NK-92 (cell line): Measurements from ENCODE around the gene TET2.
"Not testable (repeated sequence)": the region's sequence is repeated elsewhere in the genome, so short reads cannot be mapped to it uniquely, and the experiment has no call there.

Experiments
- DNase-seq: peaks from one replicate; lab custom pipeline; 2025; ENCODE audit not compliant: unreplicated experiment; lab: John Stamatoyannopoulos, UW

The TET2 gene

DNA sequence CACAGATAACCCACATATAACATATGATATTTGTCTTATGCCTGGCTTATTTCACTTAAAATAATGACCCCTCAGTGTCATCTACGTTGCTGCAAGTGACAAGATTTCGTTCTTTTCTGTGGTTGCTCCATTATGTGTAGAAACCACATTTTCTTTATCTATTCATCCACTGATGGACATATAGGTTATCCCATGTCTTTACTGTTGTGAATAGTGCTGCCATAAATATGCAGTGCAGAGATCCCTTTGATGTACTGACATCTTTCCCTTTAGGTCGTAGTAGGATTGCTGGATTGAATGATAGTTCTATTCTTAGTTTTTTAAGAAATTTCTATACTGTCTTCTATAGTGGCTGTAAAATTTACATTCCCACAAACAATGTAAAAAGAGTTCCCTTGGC, 135.8 kb downstream of the TET2 start:
- no peak for DNase-seq

DNA sequence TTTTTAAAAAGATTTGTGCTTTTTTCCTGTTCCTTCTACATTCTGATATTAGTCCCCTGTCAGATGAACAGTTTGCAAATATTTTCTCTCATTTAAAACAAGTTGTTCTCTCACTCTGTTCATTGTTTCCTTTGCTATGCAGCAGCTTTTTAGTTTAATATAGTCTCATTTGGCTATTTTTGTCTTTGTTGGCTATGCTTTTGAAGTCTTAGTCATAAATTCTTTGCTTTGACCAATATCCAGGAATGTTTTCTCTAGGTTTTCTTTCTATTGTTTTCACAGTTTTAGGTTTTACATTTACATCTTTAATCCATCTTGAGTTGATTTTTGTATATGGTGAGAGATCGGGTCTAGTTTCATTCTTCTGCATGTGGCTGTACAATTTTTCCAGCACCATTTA, 136.8 kb downstream of the TET2 start:
- no peak for DNase-seq

DNA sequence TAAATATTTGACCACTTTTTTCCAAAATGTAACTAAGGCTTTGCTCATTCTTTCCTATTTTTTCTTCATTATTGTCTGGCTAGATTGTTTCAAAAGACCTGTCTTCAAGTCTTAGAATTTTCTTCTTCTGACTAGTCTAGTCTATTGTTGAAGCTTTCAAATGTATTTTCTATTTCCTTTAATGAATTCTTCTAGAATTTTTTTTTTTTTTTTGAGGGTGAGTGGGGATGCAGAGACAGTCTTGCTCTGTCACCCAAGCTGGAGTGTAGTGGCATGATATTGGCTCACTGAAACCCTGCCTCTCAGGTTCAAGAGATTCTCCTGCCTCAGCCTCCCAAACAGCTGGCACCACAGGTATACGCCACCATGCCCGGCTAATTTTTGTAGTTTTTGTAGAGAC, 141.4 kb downstream of the TET2 start:
- DNase-seq = no peak

DNA sequence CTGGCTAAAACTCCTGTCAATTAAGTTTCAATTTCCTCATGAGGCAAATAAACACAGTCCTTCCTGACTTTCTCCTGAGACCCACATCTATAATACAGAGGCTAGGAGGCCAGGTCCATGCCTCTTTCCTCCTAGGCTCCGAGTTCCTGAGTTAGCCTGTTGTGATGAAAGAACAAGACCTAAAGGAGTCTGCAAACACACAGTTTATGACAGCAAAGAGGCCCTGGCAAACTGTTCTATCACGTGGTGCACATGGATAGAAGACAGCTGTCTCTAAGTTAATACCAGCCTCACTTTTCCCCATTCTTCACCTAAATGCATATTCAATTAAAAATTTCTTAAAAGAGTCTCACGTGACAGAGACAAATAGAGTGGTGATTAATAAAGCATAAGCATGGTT, 145.2 kb downstream of the TET2 start:
- no peak for DNase-seq

DNA sequence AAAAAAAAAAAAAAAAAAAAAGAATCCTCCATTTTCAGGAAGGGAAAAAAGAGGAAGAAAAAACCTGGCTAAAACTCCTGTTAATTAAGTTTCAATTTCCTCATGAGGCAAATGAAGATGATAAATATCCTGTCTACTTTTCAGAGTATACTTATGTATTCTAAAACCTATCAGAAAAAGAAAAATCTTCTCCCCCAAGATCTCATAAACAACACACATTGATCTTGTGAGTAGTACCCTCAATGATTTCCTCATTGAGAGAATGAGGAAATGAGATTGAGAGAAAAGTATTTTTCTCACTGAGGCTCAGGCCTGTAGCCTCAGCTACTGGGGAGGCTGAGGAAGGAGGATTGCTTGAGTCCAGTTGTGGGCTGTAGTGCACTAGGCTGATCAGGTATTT, 146.7 kb downstream of the TET2 start:
- DNase-seq = no peak

DNA sequence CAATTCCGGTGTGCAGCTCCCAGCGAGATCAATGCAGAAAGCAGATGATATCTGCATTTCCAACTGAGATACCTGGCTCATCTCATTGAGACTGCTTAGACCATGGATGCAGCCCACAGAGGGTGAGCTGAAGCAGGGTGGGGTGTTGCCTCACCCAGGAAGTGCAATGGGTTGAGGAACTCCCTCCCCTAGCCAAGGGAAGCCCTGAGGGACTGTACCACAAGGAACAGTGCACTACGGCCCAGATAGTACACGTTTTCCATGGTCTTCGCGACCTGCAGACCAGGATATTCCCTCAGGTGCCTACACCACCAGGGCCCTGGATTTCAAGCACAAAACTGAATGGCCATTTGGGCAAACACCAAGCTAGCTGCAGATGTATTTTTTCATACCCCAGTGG, 150.0 kb downstream of the TET2 start:
- no peak for DNase-seq

DNA sequence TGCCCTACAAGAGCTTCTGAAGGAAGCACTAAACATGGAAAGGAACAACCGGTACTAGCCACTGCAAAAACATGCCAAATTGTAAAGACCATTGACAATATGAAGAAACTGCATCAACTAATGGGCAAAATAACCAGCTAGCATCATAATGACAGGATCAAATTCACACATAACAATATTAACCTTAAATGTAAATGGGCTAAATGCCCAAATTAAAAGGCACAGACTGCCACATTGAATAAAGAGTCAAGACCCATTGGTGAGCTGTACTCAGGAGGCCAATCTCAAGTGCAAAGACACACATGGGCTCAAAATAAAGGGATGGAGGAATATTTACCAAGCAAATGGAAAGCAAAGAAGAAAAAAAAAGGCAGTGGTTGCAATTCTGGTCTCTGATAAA, 152.4 kb downstream of the TET2 start:
- not testable (repeated sequence) for DNase-seq

DNA sequence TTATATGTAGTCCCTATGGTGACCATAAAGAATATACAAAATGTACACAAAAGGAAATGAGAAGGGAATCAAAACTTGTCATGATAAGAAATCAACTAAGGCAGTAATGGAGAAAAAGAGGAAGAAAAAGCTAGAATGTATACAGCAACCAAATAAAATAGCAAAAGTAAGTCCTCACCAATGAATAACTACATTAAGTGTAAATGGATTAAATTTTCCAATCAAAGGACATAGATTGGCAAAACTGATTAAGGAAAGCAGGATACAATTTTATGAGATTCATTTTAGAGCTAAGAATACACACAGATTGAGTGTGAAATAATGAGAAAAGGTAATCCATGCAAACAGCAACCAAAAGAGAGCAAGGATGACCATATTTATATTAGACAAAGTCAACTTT, 157.4 kb downstream of the TET2 start:
- DNase-seq = no peak

DNA sequence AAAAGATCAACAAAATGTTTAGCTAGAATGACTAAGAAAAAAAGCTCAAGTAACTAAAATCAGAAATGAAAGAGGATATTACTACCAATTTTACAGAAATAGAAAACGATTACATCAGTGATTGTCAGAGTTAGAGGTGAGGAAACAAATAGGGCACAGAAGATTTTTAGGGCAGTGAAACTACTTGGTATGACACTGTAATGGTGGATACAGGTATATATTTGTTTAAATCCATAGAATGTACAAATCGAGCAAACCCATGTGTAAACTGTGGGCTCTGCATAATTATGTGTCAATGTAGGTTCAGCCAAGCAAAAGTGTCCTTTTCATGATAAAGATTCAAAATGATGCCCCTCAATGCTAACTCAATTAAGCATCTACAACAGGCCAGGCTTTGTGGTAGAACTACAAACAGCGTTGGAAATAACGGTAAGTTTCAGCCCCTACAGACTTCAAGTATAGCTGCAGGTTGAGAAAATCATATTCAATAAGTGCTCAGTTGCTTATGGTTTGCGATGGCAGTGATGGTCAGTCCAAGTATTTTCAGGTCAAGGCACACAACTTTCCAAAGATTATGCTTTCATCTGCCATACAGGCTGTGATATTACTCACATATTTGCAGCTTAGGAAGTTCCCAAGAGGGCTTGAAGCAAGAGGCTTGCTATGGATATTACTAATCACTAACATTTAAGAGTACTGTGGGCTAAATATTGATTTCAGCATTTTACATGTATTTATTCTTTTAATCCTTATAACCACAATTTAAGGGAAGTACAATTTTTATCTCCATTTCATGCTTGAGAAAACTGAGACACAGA, 158.6 kb downstream of the TET2 start:
- no peak for DNase-seq

DNA sequence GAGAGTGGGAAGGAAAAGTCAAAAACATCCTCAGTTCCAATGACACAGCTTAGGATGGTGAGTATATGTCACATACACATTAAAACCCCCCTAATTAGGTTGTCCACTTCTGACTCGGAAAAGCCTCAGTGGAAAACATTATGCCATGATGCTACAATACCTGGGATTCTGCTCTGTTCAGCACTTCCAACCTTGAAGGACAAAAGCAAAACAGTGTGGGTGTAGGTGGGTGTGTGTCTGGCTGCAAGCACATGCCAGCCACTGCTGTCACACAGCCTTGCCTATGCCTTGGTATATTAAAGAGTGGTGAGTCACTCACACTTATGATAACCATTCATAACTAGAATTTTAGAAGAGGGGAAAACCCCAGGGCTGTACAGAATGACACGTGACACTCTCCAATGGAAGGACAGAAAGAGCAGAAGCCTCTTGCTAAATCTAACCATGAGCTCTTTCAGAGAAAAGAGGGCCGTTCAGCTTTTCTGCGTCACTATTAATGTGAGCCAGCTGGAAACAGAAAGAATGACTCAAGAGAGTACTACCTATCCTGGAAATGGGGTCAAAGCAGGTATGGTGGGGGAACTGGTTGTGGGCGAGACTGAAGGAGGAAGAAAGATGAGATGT, 159.6 kb downstream of the TET2 start:
- DNase-seq = no peak

DNA sequence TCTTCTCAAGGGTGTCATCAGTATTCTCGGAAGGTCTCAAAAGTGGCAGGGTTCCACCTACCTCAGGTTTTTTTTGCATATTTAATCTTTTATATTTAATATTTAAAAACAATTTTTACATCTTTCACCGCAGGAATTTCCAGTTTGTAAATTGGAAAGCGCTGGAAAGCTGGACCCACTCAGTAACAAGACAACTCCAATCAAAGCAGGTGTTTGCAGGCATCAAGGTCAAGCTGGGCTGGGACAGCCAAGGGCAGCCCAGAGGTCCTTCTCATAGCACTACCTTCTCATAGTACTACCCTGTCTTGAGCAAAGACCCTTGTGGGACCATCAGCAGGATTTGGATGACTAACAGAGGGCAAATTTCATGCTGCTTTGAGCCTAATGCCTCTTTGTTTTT, 160.1 kb downstream of the TET2 start:
- DNase-seq = no peak

DNA sequence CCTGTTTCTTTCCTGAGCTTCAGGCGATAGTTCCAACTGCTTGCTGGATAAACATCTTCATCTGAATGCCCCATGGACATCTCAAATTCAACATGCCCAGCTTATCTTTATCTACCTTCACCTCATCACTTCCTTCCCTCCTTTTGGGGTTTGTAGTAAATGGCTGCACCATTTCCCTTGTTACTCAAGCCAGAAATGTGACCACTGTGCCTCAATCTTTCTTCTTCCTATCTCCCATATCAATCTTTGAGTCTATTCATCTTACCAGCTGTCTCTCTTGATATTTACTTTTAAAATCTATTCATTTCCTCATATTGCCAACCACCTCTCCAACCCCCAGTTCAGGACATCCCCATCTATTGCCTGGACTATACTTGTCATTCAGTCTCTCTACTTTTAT, 171.8 kb downstream of the TET2 start:
- no peak for DNase-seq

DNA sequence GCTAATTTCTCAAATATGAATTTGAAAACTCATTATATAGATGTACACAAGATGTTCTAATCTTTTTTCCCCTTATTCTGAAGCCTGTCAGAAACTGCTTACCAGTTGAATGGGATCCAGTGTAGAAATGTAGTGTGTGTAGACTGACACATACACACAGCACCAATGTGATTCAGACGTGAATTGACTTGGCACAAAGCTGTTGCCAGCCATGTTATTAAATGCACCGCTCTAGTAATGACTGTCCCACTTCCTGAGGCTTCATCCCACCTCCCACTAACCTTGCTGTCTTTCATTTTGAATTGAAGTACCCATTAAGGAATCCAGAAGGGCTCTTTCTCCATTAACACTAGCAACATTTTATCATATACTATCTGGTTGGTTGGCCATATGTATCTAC, 180.5 kb downstream of the TET2 start:
- no peak for DNase-seq

DNA sequence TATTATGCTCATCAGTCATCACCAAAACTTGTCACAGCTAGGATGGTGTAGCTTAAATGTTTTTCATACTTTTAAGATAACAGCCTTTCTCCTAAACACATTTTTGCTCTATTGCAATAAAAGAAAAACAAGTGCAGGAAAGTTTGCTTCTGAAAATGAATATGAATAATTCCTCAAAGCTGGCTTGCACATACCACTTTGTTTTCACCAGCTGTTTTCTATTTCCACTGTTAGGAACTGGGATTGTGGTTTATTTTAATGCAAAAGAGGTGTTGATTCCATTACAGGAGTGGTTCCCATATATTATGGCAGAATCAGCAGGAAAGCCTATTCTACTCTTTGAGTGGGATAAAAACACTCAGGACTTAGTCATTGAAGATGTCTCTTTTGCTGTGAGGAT, 181.3 kb downstream of the TET2 start:
- no peak for DNase-seq

DNA sequence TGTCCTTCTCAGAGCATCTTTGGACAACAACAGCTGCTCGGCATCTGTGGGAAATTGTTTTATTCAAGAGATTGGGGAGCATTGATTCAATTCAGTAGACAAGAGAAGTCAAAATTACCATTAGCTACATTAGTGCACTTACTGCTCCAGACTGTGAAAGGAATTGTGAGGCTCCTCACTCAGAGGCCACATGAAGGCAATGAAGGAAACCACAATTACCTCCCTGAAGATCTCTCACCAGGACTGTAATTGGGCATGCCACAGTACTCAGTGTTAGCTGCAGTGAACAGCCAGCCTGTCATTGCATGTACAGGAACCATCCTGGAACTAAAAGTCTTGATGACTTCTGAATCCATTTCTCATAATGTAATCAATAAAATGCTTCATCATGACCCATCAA, 182.4 kb downstream of the TET2 start:
- no peak for DNase-seq
